Sigmoid colon (tissue), 4 donors: ENCODE data around the gene TAL2.

Experiments used
- CTCF ChIP-seq, 4 experiments: fragments of 450-650 bp in 3 of 4; fragments of 200-600 bp in 1 of 4; IDR thresholded peaks; one replicate each; pipeline ENCODE4 v1.5.1; 2016 to 2019; ENCODE audit warnings: antibody characterized with exemption in 4 of 4, mild to moderate bottlenecking in 3 of 4, moderate library complexity in 2 of 4
- POLR2AphosphoS5 ChIP-seq, 4 donors: sonication (generic); formaldehyde crosslinking; IDR thresholded peaks; one replicate each; pipeline ENCODE4 v1.6.1; 2017; ENCODE audit warnings: antibody characterized with exemption in 4 of 4

- TF ChIP-seq CTCF (IDR thresholded peaks at IDR 0.05) (no peak), POLR2AphosphoS5 (IDR thresholded peaks at IDR 0.05) (no peak)
These were observed 19.5 kb downstream of the TAL2 start for GRCh38 chr9:105681724-105682123.
